H9 (cell line): Measurements from ENCODE around the gene TMEM86B. TPM values are rescaled to one million over a fixed set of nuclear protein-coding genes. Genes with fewer than 3 reads are reported as not detected.

Source experiments
- DNase-seq: peaks from one replicate; pipeline ENCODE4 v3.0.0-alpha.2; 2017
- H2AFZ ChIP-seq: one replicate; pipeline ENCODE4 v1.6.1; 2013; ENCODE audit warnings: mild to moderate bottlenecking, low read length, control low read depth, moderate library complexity
- H2AK5ac ChIP-seq: 2 replicates; pipeline ENCODE4 v1.6.1; 2013; ENCODE audit warnings: low read length, control low read depth, mixed read lengths; ENCODE audit not compliant: insufficient read length
- H2BK120ac ChIP-seq: one replicate; pipeline ENCODE4 v1.6.1; 2013; ENCODE audit warnings: low read depth, mild to moderate bottlenecking, low read length, control low read depth, inconsistent platforms; ENCODE audit not compliant: poor library complexity, severe bottlenecking
- H2BK12ac ChIP-seq: 2 replicates; pipeline ENCODE4 v1.6.1; 2013; ENCODE audit warnings: low read length, control low read depth, mixed read lengths, low read depth; ENCODE audit not compliant: insufficient read length
- H2BK15ac ChIP-seq: 2 replicates; pipeline ENCODE4 v1.6.1; 2013; ENCODE audit warnings: low read depth, low read length, control low read depth
- H2BK20ac ChIP-seq: one replicate; pipeline ENCODE4 v1.6.1; 2013; ENCODE audit warnings: low read depth, mild to moderate bottlenecking, low read length, control low read depth, inconsistent platforms; ENCODE audit not compliant: poor library complexity, severe bottlenecking
- H2BK5ac ChIP-seq: 2 replicates; pipeline ENCODE4 v1.6.1; 2013; ENCODE audit warnings: low read length, control low read depth, mixed read lengths; ENCODE audit not compliant: insufficient read length
- H3K14ac ChIP-seq: 2 replicates; pipeline ENCODE4 v1.6.1; 2013; ENCODE audit warnings: low read length, control low read depth; ENCODE audit not compliant: insufficient read depth
- H3K18ac ChIP-seq: 2 replicates; pipeline ENCODE4 v1.6.1; 2013; ENCODE audit warnings: low read depth, mild to moderate bottlenecking, mixed read lengths, low read length, control low read depth; ENCODE audit not compliant: insufficient read length
- H3K23ac ChIP-seq: 2 replicates; pipeline ENCODE4 v1.6.1; 2013; ENCODE audit warnings: low read length, control low read depth, mixed read lengths, low read depth; ENCODE audit not compliant: insufficient read length
- H3K23me2 ChIP-seq: 2 replicates; pipeline ENCODE4 v1.6.1; 2013; ENCODE audit warnings: low read depth, mild to moderate bottlenecking, mixed read lengths, low read length, control low read depth; ENCODE audit not compliant: insufficient read length, poor library complexity, severe bottlenecking
- H3K27ac ChIP-seq: 2 replicates; pipeline ENCODE4 v1.5.1; 2013; ENCODE audit warnings: low read length, control low read depth, mixed read lengths, low read depth; ENCODE audit not compliant: insufficient read length
- H3K27me3 ChIP-seq: 2 replicates; pipeline ENCODE4 v1.6.1; 2013; ENCODE audit warnings: low read length, control low read depth, inconsistent platforms; ENCODE audit not compliant: insufficient read depth
- H3K4ac ChIP-seq: 2 replicates; pipeline ENCODE4 v1.6.1; 2013; ENCODE audit warnings: low read depth, mild to moderate bottlenecking, control low read depth, inconsistent platforms, low read length, moderate library complexity
- H3K4me1 ChIP-seq: 2 replicates; pipeline ENCODE4 v1.6.1; 2013; ENCODE audit warnings: low read length, control low read depth, inconsistent platforms; ENCODE audit not compliant: insufficient read depth
- H3K4me2 ChIP-seq: 2 replicates; pipeline ENCODE4 v1.6.1; 2013; ENCODE audit warnings: low read length, control low read depth, mixed read lengths; ENCODE audit not compliant: insufficient read length, insufficient read depth
- H3K56ac ChIP-seq: 2 replicates; pipeline ENCODE4 v1.6.1; 2013; ENCODE audit warnings: low read depth, mild to moderate bottlenecking, mixed read lengths, low read length, control low read depth; ENCODE audit not compliant: insufficient read length
- H3K79me1 ChIP-seq: 2 replicates; pipeline ENCODE4 v1.6.1; 2013; ENCODE audit warnings: low read depth, mild to moderate bottlenecking, moderate library complexity, low read length, control low read depth, inconsistent platforms; ENCODE audit not compliant: insufficient read depth, poor library complexity, severe bottlenecking
- H3K79me2 ChIP-seq: 2 replicates; pipeline ENCODE4 v1.6.1; 2013; ENCODE audit warnings: low read length, control low read depth, inconsistent platforms; ENCODE audit not compliant: insufficient read depth
- H3K9ac ChIP-seq: 2 replicates; pipeline ENCODE4 v1.6.1; 2013; ENCODE audit warnings: low read length, control low read depth, mixed read lengths; ENCODE audit not compliant: insufficient read length; ENCODE audit errors: extremely low read depth
- H3K9me3 ChIP-seq: one replicate; pipeline ENCODE4 v1.6.1; 2013; ENCODE audit warnings: low read depth, low read length, inconsistent platforms; ENCODE audit not compliant: control insufficient read depth
- H3T11ph ChIP-seq: one replicate; pipeline ENCODE4 v1.6.1; 2013; ENCODE audit warnings: mild to moderate bottlenecking, low read length, control low read depth, inconsistent platforms
- H4K20me1 ChIP-seq: one replicate; pipeline ENCODE4 v1.6.1; 2013; ENCODE audit not compliant: control insufficient read depth, insufficient read length, insufficient read depth
- H4K5ac ChIP-seq: 2 replicates; pipeline ENCODE4 v1.6.1; 2013; ENCODE audit warnings: low read depth, mild to moderate bottlenecking, mixed read lengths, low read length, control low read depth; ENCODE audit not compliant: insufficient read length
- H4K8ac ChIP-seq: replicated peaks from 2 replicates; pipeline ENCODE4 v1.6.1; 2013; ENCODE audit warnings: low read length, control low read depth, mixed read lengths, low read depth; ENCODE audit not compliant: insufficient read length
- H4K91ac ChIP-seq: 2 replicates; pipeline ENCODE4 v1.6.1; 2013; ENCODE audit warnings: low read depth, mild to moderate bottlenecking, moderate library complexity, mixed read lengths, low read length, control low read depth; ENCODE audit not compliant: insufficient read length
- H3K27ac Mint-ChIP-seq, 3 experiments: 2 replicates in 2 of 3; 3 replicates in 1 of 3; pipeline ENCODE4 v1.8.0; 2020 to 2021; ENCODE audit warnings: mixed read lengths in 3 of 3, mild to moderate bottlenecking in 1 of 3, moderate library complexity in 1 of 3
- H3K27me3 Mint-ChIP-seq: 2 replicates; pipeline ENCODE4 v1.8.0; 2021; ENCODE audit warnings: low read depth, mild to moderate bottlenecking, moderate library complexity, mixed read lengths
- H3K36me3 Mint-ChIP-seq, 3 experiments: 2 replicates in 2 of 3; 3 replicates in 1 of 3; pipeline ENCODE4 v1.8.0; 2020 to 2021; ENCODE audit warnings: low read depth in 3 of 3, mixed read lengths in 3 of 3; ENCODE audit not compliant: insufficient read depth in 1 of 3
- H3K4me1 Mint-ChIP-seq, 2 experiments: 2 replicates each; pipeline ENCODE4 v1.8.0; 2020; ENCODE audit warnings: mixed read lengths in 2 of 2
- H3K4me3 Mint-ChIP-seq, 2 experiments: 2 replicates in 1 of 2; 3 replicates in 1 of 2; pipeline ENCODE4 v1.8.0; 2020 to 2021; ENCODE audit warnings: mild to moderate bottlenecking in 2 of 2, mixed read lengths in 2 of 2, moderate library complexity in 1 of 2
- H3K9me3 Mint-ChIP-seq, 2 experiments: 2 replicates in 1 of 2; 3 replicates in 1 of 2; pipeline ENCODE4 v1.8.0; 2020; ENCODE audit warnings: mild to moderate bottlenecking in 2 of 2, mixed read lengths in 2 of 2, moderate library complexity in 1 of 2
- WGBS: extraction: QIAGEN DNeasy Blood & Tissue Kit; methylation state at CpG from one replicate; pipeline ENCODE4 v1.1.7; 2013; ENCODE audit warnings: missing lambda C conversion rate, low lambda C conversion rate, mixed read lengths; ENCODE audit not compliant: insufficient read length; ENCODE audit errors: extremely low coverage; 5-methylcytosine and 5-hydroxymethylcytosine counted together
- total RNA-seq: library from RNA; stranded (reverse); gene quantifications from 2 replicates; pipeline ENCODE4 v1.2.1, GENCODE V29; 2021
- TF ChIP-seq, protein P1 (sequence below): fragments of 200-600 bp; sonication (generic); conservative IDR thresholded peaks from 3 replicates; pipeline ENCODE4 v1.8.0; 2021; ENCODE audit warnings: antibody characterized with exemption, mild to moderate bottlenecking

TMEM86B gene
- total RNA-seq, 1 experiment from 2014 or later, result 4.5 TPM

DNA sequence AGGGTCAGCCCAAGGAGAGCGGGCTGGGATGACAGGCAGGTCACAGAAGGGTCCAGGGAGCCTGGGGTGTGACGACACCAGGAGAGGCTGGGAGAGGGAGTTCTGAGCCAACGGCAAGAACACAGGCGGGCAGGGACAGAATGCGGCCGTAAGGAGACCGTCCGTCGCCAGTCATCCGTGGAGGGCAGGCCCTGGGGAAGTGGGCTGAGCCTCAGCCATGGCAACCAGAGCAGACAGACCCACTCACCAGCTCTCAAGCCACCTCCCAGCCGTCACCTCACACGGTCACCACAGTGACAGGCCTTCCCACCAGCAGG is 3.7 kb upstream of the TMEM86B start:
- peak overlapping the region in 1 of 3 experiments; percentile 37; a peak in 1 of 7 replicates for H3K27ac Mint-ChIP-seq
- Histone ChIP-seq H2BK5ac (no peak overlapping the region), H3T11ph (no peak overlapping the region), H3K23ac (no peak overlapping the region), H2BK12ac (no peak overlapping the region), H3K79me2 (no peaks in the 10 kb centered on the region), H2BK15ac (no peak overlapping the region), H3K23me2 (no peaks in the 10 kb centered on the region), H3K18ac (no peak overlapping the region), H3K9me3 (no peaks in the 10 kb centered on the region), H2BK120ac (no peak overlapping the region), H3K4me1 (no peaks in the 10 kb centered on the region), H4K8ac (no peak overlapping the region), H2BK20ac (no peak overlapping the region), H2AFZ (no peak overlapping the region), H2AK5ac (no peak overlapping the region), H3K4ac (no peak overlapping the region), H3K4me2 (no peak overlapping the region), H4K5ac (no peak overlapping the region), H3K14ac (no peak overlapping the region), H3K27ac (no peak overlapping the region), H3K9ac (no peak overlapping the region), H4K91ac (no peak overlapping the region), H4K20me1 (no peaks in the 10 kb centered on the region), H3K79me1 (no peaks in the 10 kb centered on the region), H3K56ac (no peak overlapping the region), H3K27me3 (no peaks in the 10 kb centered on the region)
- H3K36me3 Mint-ChIP-seq, result peaks cover 19 to 60% (median 58%) of the 10 kb centered on the region in 3 experiments; a peak in 6 of 7 replicates
- TF ChIP-seq, protein P1, sequence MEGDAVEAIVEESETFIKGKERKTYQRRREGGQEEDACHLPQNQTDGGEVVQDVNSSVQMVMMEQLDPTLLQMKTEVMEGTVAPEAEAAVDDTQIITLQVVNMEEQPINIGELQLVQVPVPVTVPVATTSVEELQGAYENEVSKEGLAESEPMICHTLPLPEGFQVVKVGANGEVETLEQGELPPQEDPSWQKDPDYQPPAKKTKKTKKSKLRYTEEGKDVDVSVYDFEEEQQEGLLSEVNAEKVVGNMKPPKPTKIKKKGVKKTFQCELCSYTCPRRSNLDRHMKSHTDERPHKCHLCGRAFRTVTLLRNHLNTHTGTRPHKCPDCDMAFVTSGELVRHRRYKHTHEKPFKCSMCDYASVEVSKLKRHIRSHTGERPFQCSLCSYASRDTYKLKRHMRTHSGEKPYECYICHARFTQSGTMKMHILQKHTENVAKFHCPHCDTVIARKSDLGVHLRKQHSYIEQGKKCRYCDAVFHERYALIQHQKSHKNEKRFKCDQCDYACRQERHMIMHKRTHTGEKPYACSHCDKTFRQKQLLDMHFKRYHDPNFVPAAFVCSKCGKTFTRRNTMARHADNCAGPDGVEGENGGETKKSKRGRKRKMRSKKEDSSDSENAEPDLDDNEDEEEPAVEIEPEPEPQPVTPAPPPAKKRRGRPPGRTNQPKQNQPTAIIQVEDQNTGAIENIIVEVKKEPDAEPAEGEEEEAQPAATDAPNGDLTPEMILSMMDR, result no peak
- no peaks in the 10 kb centered on the region for H3K4me1 Mint-ChIP-seq
- H3K9me3 Mint-ChIP-seq, result no peaks in the 10 kb centered on the region
- no CpG with 5 or more reads among the region's 12 CpGs for WGBS
- no peak for DNase-seq
- H3K27me3 Mint-ChIP-seq, result no peaks in the 10 kb centered on the region
- no peak overlapping the region for H3K4me3 Mint-ChIP-seq
